ENCODE results near the gene PPP1R9B. TPM values are rescaled to one million over a fixed set of nuclear protein-coding genes. Genes with fewer than 3 reads are reported as not detected.

Gene PPP1R9B
- total RNA-seq, 1 donor from 2014 or later = 176 TPM

- H3K4me1 Mint-ChIP-seq (ENCODE audit: unreplicated experiment) = peaks cover 92% of the 10 kb centered on the region
- H3K27ac Mint-ChIP-seq (ENCODE audit: unreplicated experiment) = peak overlapping the region; percentile 98
- H3K4me3 Mint-ChIP-seq (ENCODE audit: unreplicated experiment) = no peak overlapping the region
- DNase-seq (ENCODE audit: extremely low spot score, unreplicated experiment) = no peak
- no peak for TF ChIP-seq CTCF (IDR thresholded peaks at IDR 0.05)
- H3K36me3 Mint-ChIP-seq (ENCODE audit: unreplicated experiment) = peaks cover 10% of the 10 kb centered on the region
- H3K27me3 Mint-ChIP-seq (ENCODE audit: unreplicated experiment) = no peaks in the 10 kb centered on the region
- no peaks in the 10 kb centered on the region for H3K9me3 Mint-ChIP-seq (ENCODE audit: unreplicated experiment)
Observed at GRCh38 chr17:50180620-50181019, 30.1 kb upstream of the PPP1R9B start.

- Mint-ChIP-seq H3K27ac (ENCODE audit: unreplicated experiment) (peak overlapping the region; percentile 98), H3K9me3 (ENCODE audit: unreplicated experiment) (no peaks in the 10 kb centered on the region), H3K4me1 (ENCODE audit: unreplicated experiment) (peaks cover 90% of the 10 kb centered on the region), H3K36me3 (ENCODE audit: unreplicated experiment) (peaks cover 5% of the 10 kb centered on the region), H3K27me3 (ENCODE audit: unreplicated experiment) (no peaks in the 10 kb centered on the region), H3K4me3 (ENCODE audit: unreplicated experiment) (no peak overlapping the region)
- TF ChIP-seq CTCF (IDR thresholded peaks at IDR 0.05) = no peak
- no peak for DNase-seq (ENCODE audit: extremely low spot score, unreplicated experiment)
Observed at GRCh38 chr17:50180111-50180510, 29.6 kb upstream of the PPP1R9B start.

- Mint-ChIP-seq H3K36me3 (ENCODE audit: unreplicated experiment) (no peaks in the 10 kb centered on the region), H3K4me3 (ENCODE audit: unreplicated experiment) (peak overlapping the region; percentile 51), H3K27ac (ENCODE audit: unreplicated experiment) (peak overlapping the region; percentile 98), H3K4me1 (ENCODE audit: unreplicated experiment) (peaks cover 91% of the 10 kb centered on the region), H3K27me3 (ENCODE audit: unreplicated experiment) (no peaks in the 10 kb centered on the region), H3K9me3 (ENCODE audit: unreplicated experiment) (no peaks in the 10 kb centered on the region)
- TF ChIP-seq CTCF (IDR thresholded peaks at IDR 0.05) = peak; percentile 52
- DNase-seq (ENCODE audit: extremely low spot score, unreplicated experiment) = peak; percentile 99
Observed at GRCh38 chr17:50177983-50178834, 27.7 kb upstream of the PPP1R9B start.

GRCh38 chr17:50177476-50177875, 27.0 kb upstream of the PPP1R9B start:
- Mint-ChIP-seq H3K9me3 (ENCODE audit: unreplicated experiment) (no peaks in the 10 kb centered on the region), H3K27ac (ENCODE audit: unreplicated experiment) (peak overlapping the region; percentile 98), H3K36me3 (ENCODE audit: unreplicated experiment) (no peaks in the 10 kb centered on the region), H3K4me3 (ENCODE audit: unreplicated experiment) (peak overlapping the region; percentile 51), H3K27me3 (ENCODE audit: unreplicated experiment) (no peaks in the 10 kb centered on the region), H3K4me1 (ENCODE audit: unreplicated experiment) (peaks cover 92% of the 10 kb centered on the region)
- no peak for TF ChIP-seq CTCF (IDR thresholded peaks at IDR 0.05)
- DNase-seq (ENCODE audit: extremely low spot score, unreplicated experiment) = no peak

- Mint-ChIP-seq H3K9me3 (ENCODE audit: unreplicated experiment) (no peaks in the 10 kb centered on the region), H3K27me3 (ENCODE audit: unreplicated experiment) (no peaks in the 10 kb centered on the region), H3K4me1 (ENCODE audit: unreplicated experiment) (peaks cover 94% of the 10 kb centered on the region), H3K36me3 (ENCODE audit: unreplicated experiment) (no peaks in the 10 kb centered on the region), H3K4me3 (ENCODE audit: unreplicated experiment) (peak overlapping the region; percentile 18), H3K27ac (ENCODE audit: unreplicated experiment) (peak overlapping the region; percentile 98)
- no peak for DNase-seq (ENCODE audit: extremely low spot score, unreplicated experiment)
- TF ChIP-seq CTCF (IDR thresholded peaks at IDR 0.05) = peak; percentile 44
Observed at GRCh38 chr17:50176559-50177357, 26.3 kb upstream of the PPP1R9B start.

All from osteocyte (in vitro differentiated cells).